BE2C (cell line): ENCODE measurements around the gene C12orf43.
A peak's percentile ranks its signal among the peaks of the same experiment; 100 is the strongest.

Source experiments
- DNase-seq: peaks from one replicate; pipeline ENCODE4 v3.0.0-alpha.2; 2020
- H3K27me3 ChIP-seq: fragments of 250-450 bp; sonication (Bioruptor Pico); 2 replicates; pipeline ENCODE4 v1.5.1; 2020; ENCODE audit warnings: mild to moderate bottlenecking
- H3K36me3 ChIP-seq: fragments of 250-450 bp; sonication (Bioruptor Pico); 2 replicates; pipeline ENCODE4 v1.5.1; 2020; ENCODE audit warnings: mild to moderate bottlenecking
- H3K4me1 ChIP-seq: fragments of 250-450 bp; sonication (Bioruptor Pico); 2 replicates; pipeline ENCODE4 v1.5.1; 2020
- H3K4me3 ChIP-seq: 2 replicates; pipeline ENCODE4 v1.5.1; 2011; ENCODE audit warnings: low read depth, low read length
- H3K9me3 ChIP-seq: fragments of 250-450 bp; sonication (Bioruptor Pico); 2 replicates; pipeline ENCODE4 v1.5.1; 2020
- TF ChIP-seq, protein P1 (sequence below): IDR thresholded peaks from 2 replicates; pipeline ENCODE4 v1.5.1; 2012; ENCODE audit warnings: mild to moderate bottlenecking, low read depth, low read length

Gene C12orf43

DNA sequence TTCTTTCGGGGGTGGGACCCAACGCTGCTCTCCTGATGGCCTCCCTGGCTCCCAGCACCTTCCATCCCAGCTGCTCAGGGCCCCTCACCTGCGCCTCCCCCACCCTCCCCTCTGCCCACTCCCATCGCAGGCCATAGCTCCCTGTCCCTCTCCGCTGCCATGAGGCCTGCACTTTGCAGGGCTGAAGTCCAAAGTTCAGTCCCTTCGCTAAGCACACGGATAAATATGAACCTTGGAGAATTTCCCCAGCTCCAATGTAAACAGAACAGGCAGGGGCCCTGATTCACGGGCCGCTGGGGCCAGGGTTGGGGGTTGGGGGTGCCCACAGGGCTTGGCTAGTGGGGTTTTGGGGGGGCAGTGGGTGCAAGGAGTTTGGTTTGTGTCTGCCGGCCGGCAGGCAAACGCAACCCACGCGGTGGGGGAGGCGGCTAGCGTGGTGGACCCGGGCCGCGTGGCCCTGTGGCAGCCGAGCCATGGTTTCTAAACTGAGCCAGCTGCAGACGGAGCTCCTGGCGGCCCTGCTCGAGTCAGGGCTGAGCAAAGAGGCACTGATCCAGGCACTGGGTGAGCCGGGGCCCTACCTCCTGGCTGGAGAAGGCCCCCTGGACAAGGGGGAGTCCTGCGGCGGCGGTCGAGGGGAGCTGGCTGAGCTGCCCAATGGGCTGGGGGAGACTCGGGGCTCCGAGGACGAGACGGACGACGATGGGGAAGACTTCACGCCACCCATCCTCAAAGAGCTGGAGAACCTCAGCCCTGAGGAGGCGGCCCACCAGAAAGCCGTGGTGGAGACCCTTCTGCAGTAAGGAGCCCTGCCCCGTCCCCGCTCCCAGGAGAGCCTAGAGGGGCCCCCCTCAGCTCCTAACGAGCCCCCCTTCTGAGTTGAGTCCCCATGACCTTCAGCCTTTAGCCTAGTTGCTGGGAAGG, 37.7 kb downstream of the C12orf43 start, which contains the start of gene HNF1A:
TSS of gene HNF1A (plus strand) at position 248 of the 924 bp plus-strand sequence. CDS start at position 474, 226 bp downstream.
- Histone ChIP-seq H3K4me3 (no peak within 1 kb of the TSS), H3K27me3 (no peaks in the 10 kb centered on the region), H3K4me1 (no peaks in the 10 kb centered on the region), H3K9me3 (no peaks in the 10 kb centered on the region), H3K36me3 (no peaks in the 10 kb centered on the region)
- TF ChIP-seq, protein P1, sequence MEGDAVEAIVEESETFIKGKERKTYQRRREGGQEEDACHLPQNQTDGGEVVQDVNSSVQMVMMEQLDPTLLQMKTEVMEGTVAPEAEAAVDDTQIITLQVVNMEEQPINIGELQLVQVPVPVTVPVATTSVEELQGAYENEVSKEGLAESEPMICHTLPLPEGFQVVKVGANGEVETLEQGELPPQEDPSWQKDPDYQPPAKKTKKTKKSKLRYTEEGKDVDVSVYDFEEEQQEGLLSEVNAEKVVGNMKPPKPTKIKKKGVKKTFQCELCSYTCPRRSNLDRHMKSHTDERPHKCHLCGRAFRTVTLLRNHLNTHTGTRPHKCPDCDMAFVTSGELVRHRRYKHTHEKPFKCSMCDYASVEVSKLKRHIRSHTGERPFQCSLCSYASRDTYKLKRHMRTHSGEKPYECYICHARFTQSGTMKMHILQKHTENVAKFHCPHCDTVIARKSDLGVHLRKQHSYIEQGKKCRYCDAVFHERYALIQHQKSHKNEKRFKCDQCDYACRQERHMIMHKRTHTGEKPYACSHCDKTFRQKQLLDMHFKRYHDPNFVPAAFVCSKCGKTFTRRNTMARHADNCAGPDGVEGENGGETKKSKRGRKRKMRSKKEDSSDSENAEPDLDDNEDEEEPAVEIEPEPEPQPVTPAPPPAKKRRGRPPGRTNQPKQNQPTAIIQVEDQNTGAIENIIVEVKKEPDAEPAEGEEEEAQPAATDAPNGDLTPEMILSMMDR = no peak
- no peak for DNase-seq

DNA sequence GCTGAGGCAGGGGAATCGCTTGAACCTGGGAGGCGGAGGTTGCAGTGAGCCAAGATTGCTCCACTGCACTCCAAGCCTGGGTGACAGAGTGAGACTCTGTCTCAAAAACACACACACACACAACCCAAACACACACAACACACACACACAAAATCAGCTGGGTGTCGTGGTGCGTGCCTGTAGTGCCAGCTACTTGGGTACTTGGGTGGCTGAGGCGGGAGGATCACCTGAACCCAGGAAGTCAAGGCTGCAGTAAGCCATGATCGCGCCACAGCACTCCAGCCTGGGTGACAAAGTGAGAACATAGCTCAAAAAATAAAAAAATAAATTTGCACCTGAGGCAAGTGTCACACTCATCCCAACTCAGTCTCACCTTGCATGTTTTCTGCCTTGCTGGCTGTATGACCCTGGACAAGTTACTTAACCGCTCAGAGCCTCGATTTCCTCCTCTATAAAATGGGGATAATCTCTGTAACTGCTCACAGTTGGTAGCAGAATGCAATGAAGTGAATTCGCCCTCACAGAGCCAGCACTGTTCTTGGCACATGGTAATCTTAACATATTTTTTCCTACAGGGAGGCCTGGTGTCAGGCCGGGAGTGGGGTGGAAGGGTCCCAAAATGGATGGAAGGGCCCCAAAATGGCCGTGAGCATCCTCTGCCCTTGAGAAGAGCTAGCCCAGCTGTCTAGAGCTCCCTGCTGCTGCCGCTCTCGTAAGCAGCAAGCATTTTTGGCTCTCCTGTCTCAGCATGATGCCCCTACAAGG, 38.6 kb downstream of the C12orf43 start:
- H3K27me3 ChIP-seq = no peaks in the 10 kb centered on the region
- no peaks in the 10 kb centered on the region for H3K9me3 ChIP-seq
- no peak overlapping the region for H3K4me3 ChIP-seq
- H3K4me1 ChIP-seq = no peaks in the 10 kb centered on the region
- no peak for DNase-seq
- H3K36me3 ChIP-seq = no peaks in the 10 kb centered on the region
- TF ChIP-seq, protein P1 = no peak

DNA sequence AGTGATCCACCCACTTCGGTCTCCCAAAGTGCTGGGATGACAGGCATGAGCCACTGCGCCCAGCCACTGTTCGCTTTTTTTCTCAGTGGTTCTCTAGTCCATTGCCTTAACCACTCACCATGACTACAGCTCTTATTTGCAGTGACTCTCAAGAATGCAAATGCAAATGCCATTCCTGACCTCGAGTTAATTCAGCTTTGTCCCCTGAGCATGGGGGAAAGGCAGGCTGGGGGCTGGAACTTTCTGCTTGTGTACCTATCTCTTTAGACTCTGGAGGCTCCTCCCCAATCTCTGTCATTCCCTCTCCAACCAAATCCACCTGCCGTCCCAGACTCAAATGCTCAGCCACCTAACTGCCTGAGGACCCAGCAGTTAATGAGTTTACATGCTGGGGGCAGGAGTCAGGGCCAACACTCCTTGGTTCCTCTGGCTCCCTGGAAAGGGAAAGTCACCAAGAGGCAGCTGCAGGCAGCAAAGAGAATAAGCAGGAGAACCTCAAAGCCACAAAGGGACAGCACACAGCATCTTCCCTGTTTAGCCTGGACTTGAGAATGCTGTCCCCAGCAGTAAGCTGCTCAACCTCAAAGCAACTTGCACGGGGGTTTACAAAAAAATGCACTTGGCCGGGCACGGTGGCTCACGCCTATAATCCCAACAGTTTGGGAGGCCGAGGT, 43.3 kb downstream of the C12orf43 start:
- H3K9me3 ChIP-seq = no peaks in the 10 kb centered on the region
- H3K27me3 ChIP-seq = no peaks in the 10 kb centered on the region
- DNase-seq = no peak
- H3K36me3 ChIP-seq = no peaks in the 10 kb centered on the region
- no peak overlapping the region for H3K4me3 ChIP-seq
- TF ChIP-seq, protein P1 = no peak
- H3K4me1 ChIP-seq = no peaks in the 10 kb centered on the region

DNA sequence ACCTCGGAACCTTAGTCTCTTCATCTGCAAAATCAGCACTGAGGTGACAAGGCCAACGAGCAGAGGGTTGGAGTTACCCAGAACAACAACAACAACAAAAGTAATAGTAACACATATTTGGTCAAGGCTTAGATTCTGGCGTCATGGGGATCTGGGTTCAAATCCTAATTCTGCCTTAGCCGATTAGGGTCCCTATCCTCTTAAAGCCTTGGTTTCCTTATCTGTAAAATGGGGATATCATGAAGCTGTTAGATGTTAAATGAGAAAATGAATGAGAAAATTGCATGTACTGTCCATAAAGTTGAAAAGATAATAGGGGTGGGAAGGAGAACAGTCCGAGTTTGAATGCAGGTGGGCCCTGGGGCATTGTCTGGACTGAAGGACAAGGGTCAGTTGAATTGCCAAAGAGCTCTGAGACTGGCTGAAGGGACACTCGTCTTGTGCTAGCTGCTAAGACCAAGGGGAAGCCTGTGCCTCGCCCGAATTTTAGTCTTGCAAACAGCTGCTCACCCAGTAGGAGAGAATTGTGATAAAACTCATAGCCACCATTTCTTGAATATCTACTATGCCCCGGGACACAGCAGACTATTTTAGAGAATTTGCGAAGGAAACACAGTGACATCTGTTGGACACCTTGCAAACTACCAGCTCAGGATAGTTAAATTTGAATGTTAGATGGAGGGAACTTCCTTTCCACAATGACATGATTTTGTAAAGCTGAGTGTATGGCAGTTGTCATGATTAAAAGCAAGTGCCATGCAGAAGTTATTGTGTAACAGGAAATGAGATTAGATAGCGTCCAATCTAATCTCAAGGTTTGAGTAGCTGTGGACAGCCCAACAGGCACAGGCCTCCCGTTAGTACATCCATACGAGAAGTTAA, 44.7 kb downstream of the C12orf43 start:
- Histone ChIP-seq H3K27me3 (no peaks in the 10 kb centered on the region), H3K9me3 (no peaks in the 10 kb centered on the region), H3K4me3 (no peak overlapping the region), H3K36me3 (no peaks in the 10 kb centered on the region), H3K4me1 (no peaks in the 10 kb centered on the region)
- TF ChIP-seq, protein P1 = peak; percentile 87
- DNase-seq = peak; percentile 25

DNA sequence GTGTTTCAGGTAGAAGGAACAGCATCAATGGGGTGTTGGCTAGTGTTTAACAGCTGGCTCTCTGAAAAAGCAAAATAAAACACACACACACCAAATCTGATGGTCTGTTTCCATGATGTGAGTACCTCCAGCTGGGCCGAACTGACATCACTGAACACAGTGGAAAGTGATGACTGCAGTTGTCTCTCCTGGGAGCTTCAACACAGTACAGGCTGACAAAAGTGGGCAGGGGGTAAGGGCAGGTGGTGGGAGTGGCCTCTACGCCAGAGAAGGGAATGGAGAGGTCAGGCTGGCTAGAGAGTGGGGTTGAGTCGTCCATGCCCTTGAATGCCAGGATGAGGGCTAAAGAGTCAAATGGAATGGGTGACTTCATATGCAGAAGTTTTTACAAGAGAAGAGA, 46.0 kb downstream of the C12orf43 start:
- TF ChIP-seq, protein P1 = no peak
- Histone ChIP-seq H3K27me3 (no peaks in the 10 kb centered on the region), H3K4me1 (no peaks in the 10 kb centered on the region), H3K9me3 (no peaks in the 10 kb centered on the region), H3K36me3 (no peaks in the 10 kb centered on the region), H3K4me3 (no peak overlapping the region)
- DNase-seq = no peak
